NCI-H526 (cell line): ENCODE measurements around the gene AGBL3.
"Not testable (repeated sequence)": the region's sequence is repeated elsewhere in the genome, so short reads cannot be mapped to it uniquely, and the experiment has no call there.

Experiments
- DNase-seq, 2 experiments: peaks; one replicate each; lab custom pipeline; 2025; lab: John Stamatoyannopoulos, UW

The AGBL3 gene

DNA sequence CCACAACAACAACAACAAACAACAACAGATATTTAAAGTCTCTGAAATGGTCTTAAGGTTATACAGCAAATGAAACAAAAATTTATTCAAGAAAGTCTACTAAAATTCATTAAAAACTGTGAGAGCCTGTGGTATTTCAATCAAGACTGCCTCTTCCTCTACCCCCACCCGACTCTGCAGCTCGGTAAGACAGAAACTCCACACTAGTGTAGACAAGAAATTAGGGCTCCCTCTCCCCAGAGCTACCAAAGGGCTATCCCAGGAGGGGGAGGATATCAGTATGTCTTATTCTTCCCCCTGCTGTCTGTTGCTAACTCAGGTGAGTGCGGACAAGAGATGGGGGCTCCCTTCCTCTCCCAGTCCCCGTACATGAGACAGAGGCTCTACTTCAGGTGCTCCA is 90.6 kb downstream of the AGBL3 start:
- no peak for DNase-seq

- no peak for DNase-seq
These were observed 91.3 kb downstream of the AGBL3 start for GRCh38 chr7:135077642-135078041.

GRCh38 chr7:135078051-135078450 is 91.7 kb downstream of the AGBL3 start:
- no peak for DNase-seq

DNA sequence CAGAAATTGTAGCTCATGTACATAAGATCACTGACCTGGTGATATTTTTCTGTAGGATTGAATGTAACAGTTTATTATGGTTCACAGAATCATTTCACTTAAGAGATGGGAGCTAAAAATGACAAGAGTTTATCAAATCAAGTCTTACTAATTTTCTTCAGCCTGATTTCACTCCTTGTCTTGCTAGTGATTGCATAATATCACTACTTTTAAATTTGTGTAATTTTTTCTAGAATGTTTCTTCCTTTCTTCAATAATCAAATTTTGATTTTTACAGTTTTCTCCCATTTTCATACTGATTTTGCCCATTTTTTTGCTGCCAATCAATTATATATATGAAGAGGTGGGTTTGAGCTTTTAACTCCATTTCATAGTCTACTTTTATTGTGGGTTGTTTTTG is 92.8 kb downstream of the AGBL3 start:
- no peak for DNase-seq

- DNase-seq, result no peak
These were observed 96.7 kb downstream of the AGBL3 start for GRCh38 chr7:135083005-135083404.

GRCh38 chr7:135088566-135088965 is 102.3 kb downstream of the AGBL3 start:
- DNase-seq, result no peak

- no peak for DNase-seq
These were observed 105.4 kb downstream of the AGBL3 start for GRCh38 chr7:135091717-135092116.

GRCh38 chr7:135094472-135095237 is 108.3 kb downstream of the AGBL3 start:
- DNase-seq, result no peak

DNA sequence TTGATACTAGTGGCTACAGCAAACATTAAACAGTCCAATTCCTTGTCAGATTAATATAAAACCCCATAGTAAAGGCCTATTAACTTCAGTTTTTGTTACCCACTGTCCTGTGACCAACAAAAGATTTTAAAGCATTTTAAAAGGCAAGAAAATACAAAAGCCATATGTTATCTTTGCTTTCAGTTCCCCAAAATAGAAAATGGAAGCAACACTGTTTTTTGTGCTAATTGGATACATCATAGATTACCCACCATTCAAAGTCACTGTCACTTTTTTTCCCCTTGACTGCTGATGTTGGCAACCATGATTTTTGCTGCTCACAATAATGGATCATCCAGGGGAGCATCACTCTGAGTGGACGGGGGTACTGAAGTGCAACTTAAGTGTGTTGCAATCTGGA is 109.1 kb downstream of the AGBL3 start:
- no peak for DNase-seq

GRCh38 chr7:135098391-135098790 is 112.1 kb downstream of the AGBL3 start:
- DNase-seq, result peak in 1 of 2 experiments; percentile 36

DNA sequence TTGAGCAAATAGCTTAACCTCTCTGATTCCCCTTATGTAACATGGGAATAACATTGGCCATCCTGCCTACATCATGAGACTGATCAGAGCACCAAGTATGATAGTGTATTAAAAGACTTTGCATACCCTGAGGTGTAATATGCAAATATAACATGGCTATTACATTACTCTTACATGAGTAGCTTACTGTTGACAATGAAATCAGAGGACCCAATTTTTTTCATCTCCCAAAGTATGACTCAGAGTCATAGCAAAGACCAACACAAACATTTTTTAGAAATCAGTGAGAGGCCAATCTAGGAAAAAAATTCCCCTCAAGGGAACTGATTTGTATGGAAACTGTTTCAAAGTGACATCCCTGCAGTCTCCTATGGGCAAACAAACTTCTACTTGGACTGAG is 114.5 kb downstream of the AGBL3 start:
- peak; percentile 51 to 52 for DNase-seq

DNA sequence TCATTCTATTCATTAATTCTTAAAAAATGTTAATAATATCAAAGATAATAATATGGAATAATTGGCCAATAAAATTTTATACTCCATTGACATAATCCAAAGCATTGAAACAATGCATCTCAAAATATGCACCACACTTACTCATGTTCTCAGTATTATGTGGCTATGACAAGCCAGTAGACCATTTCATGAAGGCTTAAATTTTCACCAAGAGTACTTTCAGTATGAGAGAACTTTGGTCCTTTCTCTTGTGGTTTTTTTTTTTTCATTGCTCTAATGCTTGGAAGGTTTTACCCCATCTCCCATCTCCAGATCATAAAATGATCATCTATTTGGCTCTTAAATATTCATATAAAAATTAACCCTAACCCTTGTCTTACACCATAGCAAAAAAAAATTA is 116.1 kb downstream of the AGBL3 start:
- DNase-seq, result no peak

DNA sequence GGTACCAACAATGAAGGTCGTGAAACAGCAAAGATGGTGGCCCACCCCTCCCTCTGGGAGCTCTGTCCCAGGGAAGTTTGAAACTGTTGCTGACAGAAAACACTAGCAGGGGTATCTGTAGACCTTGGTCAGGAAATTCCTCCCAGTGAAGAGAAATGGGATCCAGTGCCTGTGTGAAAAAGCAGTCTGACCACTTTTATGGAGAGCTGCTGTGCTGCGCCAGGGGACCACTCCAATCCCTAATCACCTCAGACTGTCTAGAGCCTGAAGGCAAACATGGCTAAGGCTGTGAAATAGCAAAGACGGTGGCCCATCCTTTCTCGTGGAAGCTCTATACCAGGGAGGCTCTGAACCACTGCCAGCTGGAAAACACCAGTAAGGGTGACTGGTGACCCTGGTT is 123.3 kb downstream of the AGBL3 start:
- peak in 1 of 2 experiments; percentile 20 for DNase-seq

DNA sequence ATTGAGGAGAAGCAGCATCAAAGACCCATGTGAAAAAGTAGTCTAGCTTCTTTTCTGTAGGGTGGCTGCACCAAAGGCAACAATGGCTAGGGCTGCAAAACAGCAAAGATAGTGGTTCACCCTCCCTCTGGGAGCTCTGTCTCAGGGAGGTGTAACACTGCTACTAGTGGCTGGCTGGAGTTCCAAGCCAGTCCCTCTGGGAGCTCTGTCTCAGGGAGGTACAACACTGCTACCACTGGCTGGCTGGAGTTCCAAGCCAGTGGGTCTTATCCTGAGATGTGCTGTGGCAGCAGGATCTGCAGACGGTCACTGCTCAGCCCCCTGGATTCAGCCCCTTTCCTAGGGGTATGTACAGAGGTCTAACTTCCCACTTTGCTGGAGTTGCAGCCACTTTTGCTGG is 123.7 kb downstream of the AGBL3 start:
- DNase-seq, result no peak

GRCh38 chr7:135111379-135111778 is 125.1 kb downstream of the AGBL3 start:
- DNase-seq, result no peak

DNA sequence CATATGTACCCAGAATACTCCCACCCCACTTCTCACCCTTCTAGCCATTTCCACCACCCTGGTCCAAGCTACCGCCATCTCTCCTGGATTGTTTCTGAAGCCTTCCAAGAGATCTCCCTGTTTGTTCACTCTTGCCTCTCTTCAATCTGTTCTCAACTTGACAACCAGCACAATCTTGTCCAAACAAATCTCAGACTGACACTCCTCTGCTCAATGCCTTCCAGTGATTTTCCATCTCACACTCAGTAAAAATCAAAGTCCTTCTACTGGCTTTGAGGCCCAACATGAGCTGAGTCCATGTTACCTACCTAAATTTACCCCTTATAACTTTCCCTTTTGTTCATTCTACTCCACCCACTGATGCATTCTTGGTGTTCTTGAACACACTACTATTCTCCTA is 128.3 kb downstream of the AGBL3 start:
- no peak for DNase-seq

DNA sequence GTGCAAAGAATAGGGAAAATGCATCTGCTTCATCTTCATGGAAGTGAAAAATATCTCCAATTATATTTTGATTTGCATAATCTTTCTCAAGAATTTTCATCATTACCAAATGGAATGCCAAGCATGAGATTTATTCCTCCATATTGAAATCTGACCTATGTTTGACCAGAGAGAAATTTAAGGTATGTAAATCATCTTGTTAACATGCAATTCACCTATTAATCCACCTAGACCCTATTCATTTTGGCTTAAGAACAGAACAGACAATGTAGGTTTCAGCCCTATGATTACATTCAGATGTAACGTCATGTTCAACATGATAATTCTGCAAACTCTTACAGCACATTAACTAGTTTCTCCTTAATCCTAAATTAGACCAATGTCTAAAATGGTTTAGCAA is 130.8 kb downstream of the AGBL3 start:
- no peak for DNase-seq

DNA sequence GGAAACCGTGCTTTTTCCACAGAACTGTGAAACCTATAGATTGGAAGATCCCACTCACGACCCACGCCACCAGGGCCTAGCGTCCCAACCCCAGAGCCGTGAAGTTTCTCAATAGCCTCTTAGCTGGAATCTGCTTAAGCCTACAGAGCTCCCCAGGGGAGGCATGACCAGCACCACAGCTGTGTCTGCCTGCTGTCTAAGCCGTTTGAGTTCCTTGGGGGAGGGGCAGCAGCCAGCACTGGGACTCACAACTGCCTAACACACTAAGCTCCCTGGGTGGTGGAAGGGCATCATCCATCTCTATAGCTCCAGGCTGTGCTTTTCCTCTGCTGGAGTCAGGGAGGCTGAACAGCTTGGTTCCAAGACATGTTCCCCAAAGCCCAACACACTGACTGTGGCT is 135.6 kb downstream of the AGBL3 start:
- DNase-seq, result no peak

GRCh38 chr7:135124631-135125030 is 138.3 kb downstream of the AGBL3 start:
- not testable (repeated sequence) for DNase-seq

GRCh38 chr7:135128931-135129330 is 142.6 kb downstream of the AGBL3 start:
- DNase-seq, result no peak

- DNase-seq, result no peak
These were observed 143.3 kb downstream of the AGBL3 start for GRCh38 chr7:135129579-135129978.

DNA sequence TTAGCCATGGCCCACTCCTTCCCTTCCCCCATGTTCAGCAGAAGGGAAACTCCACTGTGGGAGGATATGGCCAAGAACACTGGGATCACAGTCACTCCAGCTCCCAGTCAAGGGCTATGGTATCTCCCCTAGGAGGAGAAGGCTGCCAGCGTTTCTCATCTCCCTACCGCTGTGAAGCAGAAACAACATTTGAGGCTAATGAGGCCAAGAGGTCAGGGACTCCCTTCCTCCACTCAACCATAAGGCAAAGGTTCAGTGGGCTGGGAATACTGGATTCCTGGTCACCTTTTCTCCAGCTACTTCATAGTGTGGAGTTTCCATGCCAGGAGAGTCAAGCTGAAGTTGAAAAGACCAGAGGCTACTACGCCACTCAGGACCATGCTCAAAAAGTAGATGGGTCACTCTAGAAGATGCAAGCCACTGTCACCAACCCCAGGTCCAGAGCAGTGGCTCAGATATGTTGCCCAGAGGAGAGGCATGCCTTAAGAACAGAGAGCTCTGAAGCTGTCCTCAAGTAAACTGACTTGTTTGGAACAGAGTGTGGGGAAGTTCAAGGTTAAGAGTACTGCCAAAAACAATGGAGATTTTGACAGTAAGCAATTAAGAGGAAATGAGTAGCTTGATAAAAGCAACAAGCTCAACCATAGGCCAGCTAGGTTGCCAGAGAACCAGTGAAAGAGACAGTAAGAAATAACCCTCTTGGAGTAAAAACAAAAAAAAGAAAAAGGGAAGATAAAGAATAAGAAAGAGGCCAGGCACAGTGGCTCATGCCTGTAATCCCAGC is 157.8 kb downstream of the AGBL3 start:
- no peak for DNase-seq

DNA sequence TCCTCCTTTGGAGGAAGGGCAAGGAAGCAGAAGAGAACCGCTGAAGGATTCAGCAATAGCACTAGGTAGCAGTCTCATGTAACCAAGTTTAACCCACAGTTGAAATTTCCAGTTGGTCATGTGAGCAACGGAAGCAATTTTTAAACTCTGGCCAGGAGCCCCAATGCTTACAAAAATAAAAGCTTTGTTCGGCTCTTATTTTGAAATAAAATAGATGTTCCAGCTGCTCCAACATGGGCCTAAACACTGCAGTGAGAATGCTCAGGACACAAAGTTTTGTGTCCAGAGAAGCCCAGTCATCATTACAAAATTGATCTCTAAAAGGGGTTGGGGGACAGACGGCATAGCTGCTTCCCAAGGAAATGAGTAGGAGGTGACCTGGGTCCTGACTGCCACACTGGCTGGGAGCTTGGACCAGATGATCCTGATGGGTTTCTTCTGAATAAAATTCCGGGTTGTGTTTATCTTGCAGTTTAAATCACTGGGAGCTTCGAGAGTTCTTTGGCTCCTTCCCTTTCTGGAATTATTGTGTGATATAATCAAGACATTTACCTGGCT is 161.1 kb downstream of the AGBL3 start:
- DNase-seq, result no peak
